K562 (cell line): ENCODE data around the gene ZNF318. TPM values are rescaled to one million over a fixed set of nuclear protein-coding genes. Genes with fewer than 3 reads are reported as not detected.

Experiments used
- BCOR ChIP-seq: fragments of 450-650 bp; IDR thresholded peaks from 2 replicates; pipeline ENCODE4 v1.6.1; 2016
- E2F3 ChIP-seq: fragments of 250-450 bp; sonication (Bioruptor Pico); IDR thresholded peaks from 2 replicates; pipeline ENCODE4 v1.4.0; 2020; ENCODE audit warnings: mild to moderate bottlenecking
- HNRNPUL1 ChIP-seq: fragments of 200-400 bp; formaldehyde crosslinking; IDR thresholded peaks from 2 replicates; pipeline ENCODE4 v1.6.1; 2017; ENCODE audit warnings: low read length
- KLF6 ChIP-seq: fragments of 250-450 bp; sonication (Bioruptor Pico); IDR thresholded peaks from 2 replicates; pipeline ENCODE4 v1.4.0; 2020; ENCODE audit warnings: mild to moderate bottlenecking, moderate library complexity, borderline replicate concordance
- LARP7 ChIP-seq: fragments of 450-650 bp; IDR thresholded peaks from 2 replicates; pipeline ENCODE4 v1.6.1; 2016
- NFRKB ChIP-seq: fragments of 450-650 bp; IDR thresholded peaks from 2 replicates; pipeline ENCODE4 v1.6.1; 2016; ENCODE audit warnings: low read depth
- SREBF2 ChIP-seq: sonication (generic); formaldehyde crosslinking; IDR thresholded peaks from 2 replicates; pipeline ENCODE4 v1.4.0; 2020; ENCODE audit warnings: mild to moderate bottlenecking, missing genetic modification reagents
- ZNF780A ChIP-seq: fragments of 250-450 bp; sonication (Bioruptor Pico); IDR thresholded peaks from 2 replicates; pipeline ENCODE4 v1.5.0; 2021; ENCODE audit warnings: mild to moderate bottlenecking
- polyA plus RNA-seq, 8 experiments: library from polyadenylated mRNA; depleted of rRNA in 4 of 8; stranded (reverse) in 5 of 8; unstranded in 3 of 8; fragments of >200 nt; fragmentation: Nextera tagmentation in 2 of 8; fragmentation: Illumina TruSeq in 1 of 8; extraction: Ambion mirVana in 2 of 8; extraction: Trizol in 1 of 8; gene quantifications; 2 replicates each; pipeline versions ENCODE4 v1.2.1 to v1.2.3, GENCODE V29; 2011 to 2014; ENCODE audit warnings: inconsistent platforms in 1 of 8, missing spikeins in 1 of 8
- total RNA-seq, 7 experiments: library from RNA; depleted of rRNA in 6 of 7; stranded (reverse); fragments of >200 nt in 6 of 7; fragmentation: Illumina TruSeq in 2 of 7; extraction: Trizol in 2 of 7; gene quantifications; 2 replicates each; pipeline versions ENCODE4 v1.2.1 to v1.2.3, GENCODE V29; 2011 to 2021; ENCODE audit warnings: low replicate concordance in 1 of 7
- TF ChIP-seq, protein P1 (sequence below): fragments of 200-600 bp; sonication (generic); IDR thresholded peaks from one replicate; pipeline ENCODE4 v1.6.1; 2012; ENCODE audit warnings: mild to moderate bottlenecking, low read depth, low read length, inconsistent platforms
- TF ChIP-seq, protein P2 (sequence below), 2 experiments: fragments of 450-650 bp in 1 of 2; sonication (generic) in 1 of 2; formaldehyde crosslinking in 1 of 2; IDR thresholded peaks in 1 of 2; conservative IDR thresholded peaks in 1 of 2; 2 replicates each; pipeline versions ENCODE4 v1.6.1 to v1.8.1; 2016 to 2023; ENCODE audit warnings: mild to moderate bottlenecking in 2 of 2, moderate library complexity in 2 of 2, inconsistent platforms in 1 of 2, missing genetic modification reagents in 1 of 2
- TF ChIP-seq, protein P3 (sequence below): fragments of 250-450 bp; sonication (Bioruptor Pico); IDR thresholded peaks from 2 replicates; pipeline ENCODE4 v1.5.0; 2020; ENCODE audit warnings: mild to moderate bottlenecking

ZNF318 gene
- total and polyA plus RNA-seq, 9 of the 15 experiments (the other 6 are each of a cell fraction or from before 2014, with no cell fraction given), result 3.2 to 19.0 (median 9.2) TPM

DNA sequence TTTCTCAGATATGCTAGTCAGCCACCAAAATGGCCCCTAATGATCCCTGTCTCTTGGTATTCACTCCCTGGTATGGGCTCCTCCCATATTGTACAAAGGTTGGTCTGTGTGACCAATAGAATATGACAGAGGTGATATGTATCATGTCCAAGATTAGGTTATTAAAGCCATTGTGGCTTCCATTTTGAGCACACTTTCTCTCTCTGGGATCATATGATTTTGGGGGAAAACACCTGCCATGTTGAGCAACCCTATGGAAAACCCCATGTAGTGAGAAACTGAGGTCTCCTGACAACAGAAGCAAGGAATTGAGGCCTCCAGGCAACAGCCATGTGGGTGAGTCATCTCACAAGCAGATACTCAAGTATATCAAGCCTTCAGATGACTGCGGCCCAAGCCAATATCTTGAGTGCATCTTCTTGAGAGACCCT lies 7.1 kb upstream of the ZNF318 start (continued):
- TF ChIP-seq, protein P1, sequence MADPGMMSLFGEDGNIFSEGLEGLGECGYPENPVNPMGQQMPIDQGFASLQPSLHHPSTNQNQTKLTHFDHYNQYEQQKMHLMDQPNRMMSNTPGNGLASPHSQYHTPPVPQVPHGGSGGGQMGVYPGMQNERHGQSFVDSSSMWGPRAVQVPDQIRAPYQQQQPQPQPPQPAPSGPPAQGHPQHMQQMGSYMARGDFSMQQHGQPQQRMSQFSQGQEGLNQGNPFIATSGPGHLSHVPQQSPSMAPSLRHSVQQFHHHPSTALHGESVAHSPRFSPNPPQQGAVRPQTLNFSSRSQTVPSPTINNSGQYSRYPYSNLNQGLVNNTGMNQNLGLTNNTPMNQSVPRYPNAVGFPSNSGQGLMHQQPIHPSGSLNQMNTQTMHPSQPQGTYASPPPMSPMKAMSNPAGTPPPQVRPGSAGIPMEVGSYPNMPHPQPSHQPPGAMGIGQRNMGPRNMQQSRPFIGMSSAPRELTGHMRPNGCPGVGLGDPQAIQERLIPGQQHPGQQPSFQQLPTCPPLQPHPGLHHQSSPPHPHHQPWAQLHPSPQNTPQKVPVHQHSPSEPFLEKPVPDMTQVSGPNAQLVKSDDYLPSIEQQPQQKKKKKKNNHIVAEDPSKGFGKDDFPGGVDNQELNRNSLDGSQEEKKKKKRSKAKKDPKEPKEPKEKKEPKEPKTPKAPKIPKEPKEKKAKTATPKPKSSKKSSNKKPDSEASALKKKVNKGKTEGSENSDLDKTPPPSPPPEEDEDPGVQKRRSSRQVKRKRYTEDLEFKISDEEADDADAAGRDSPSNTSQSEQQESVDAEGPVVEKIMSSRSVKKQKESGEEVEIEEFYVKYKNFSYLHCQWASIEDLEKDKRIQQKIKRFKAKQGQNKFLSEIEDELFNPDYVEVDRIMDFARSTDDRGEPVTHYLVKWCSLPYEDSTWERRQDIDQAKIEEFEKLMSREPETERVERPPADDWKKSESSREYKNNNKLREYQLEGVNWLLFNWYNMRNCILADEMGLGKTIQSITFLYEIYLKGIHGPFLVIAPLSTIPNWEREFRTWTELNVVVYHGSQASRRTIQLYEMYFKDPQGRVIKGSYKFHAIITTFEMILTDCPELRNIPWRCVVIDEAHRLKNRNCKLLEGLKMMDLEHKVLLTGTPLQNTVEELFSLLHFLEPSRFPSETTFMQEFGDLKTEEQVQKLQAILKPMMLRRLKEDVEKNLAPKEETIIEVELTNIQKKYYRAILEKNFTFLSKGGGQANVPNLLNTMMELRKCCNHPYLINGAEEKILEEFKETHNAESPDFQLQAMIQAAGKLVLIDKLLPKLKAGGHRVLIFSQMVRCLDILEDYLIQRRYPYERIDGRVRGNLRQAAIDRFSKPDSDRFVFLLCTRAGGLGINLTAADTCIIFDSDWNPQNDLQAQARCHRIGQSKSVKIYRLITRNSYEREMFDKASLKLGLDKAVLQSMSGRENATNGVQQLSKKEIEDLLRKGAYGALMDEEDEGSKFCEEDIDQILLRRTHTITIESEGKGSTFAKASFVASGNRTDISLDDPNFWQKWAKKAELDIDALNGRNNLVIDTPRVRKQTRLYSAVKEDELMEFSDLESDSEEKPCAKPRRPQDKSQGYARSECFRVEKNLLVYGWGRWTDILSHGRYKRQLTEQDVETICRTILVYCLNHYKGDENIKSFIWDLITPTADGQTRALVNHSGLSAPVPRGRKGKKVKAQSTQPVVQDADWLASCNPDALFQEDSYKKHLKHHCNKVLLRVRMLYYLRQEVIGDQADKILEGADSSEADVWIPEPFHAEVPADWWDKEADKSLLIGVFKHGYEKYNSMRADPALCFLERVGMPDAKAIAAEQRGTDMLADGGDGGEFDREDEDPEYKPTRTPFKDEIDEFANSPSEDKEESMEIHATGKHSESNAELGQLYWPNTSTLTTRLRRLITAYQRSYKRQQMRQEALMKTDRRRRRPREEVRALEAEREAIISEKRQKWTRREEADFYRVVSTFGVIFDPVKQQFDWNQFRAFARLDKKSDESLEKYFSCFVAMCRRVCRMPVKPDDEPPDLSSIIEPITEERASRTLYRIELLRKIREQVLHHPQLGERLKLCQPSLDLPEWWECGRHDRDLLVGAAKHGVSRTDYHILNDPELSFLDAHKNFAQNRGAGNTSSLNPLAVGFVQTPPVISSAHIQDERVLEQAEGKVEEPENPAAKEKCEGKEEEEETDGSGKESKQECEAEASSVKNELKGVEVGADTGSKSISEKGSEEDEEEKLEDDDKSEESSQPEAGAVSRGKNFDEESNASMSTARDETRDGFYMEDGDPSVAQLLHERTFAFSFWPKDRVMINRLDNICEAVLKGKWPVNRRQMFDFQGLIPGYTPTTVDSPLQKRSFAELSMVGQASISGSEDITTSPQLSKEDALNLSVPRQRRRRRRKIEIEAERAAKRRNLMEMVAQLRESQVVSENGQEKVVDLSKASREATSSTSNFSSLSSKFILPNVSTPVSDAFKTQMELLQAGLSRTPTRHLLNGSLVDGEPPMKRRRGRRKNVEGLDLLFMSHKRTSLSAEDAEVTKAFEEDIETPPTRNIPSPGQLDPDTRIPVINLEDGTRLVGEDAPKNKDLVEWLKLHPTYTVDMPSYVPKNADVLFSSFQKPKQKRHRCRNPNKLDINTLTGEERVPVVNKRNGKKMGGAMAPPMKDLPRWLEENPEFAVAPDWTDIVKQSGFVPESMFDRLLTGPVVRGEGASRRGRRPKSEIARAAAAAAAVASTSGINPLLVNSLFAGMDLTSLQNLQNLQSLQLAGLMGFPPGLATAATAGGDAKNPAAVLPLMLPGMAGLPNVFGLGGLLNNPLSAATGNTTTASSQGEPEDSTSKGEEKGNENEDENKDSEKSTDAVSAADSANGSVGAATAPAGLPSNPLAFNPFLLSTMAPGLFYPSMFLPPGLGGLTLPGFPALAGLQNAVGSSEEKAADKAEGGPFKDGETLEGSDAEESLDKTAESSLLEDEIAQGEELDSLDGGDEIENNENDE, result no peak
- TF ChIP-seq LARP7 (no peak), NFRKB (no peak), SREBF2 (CRISPR knock-in tag) (no peak), ZNF780A (CRISPR knock-in tag) (no peak), HNRNPUL1 (no peak), KLF6 (CRISPR knock-in tag) (no peak), BCOR (no peak), E2F3 (CRISPR knock-in tag) (no peak)
- TF ChIP-seq, protein P2, sequence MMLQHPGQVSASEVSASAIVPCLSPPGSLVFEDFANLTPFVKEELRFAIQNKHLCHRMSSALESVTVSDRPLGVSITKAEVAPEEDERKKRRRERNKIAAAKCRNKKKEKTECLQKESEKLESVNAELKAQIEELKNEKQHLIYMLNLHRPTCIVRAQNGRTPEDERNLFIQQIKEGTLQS (IDR thresholded peaks at IDR 0.05), result peak; percentile 53; the same call in 1 of the 2 replicates
- TF ChIP-seq, protein P2 (CRISPR knock-in tag; conservative IDR thresholded peaks at IDR 0.05), result no peak
- TF ChIP-seq, protein P3, sequence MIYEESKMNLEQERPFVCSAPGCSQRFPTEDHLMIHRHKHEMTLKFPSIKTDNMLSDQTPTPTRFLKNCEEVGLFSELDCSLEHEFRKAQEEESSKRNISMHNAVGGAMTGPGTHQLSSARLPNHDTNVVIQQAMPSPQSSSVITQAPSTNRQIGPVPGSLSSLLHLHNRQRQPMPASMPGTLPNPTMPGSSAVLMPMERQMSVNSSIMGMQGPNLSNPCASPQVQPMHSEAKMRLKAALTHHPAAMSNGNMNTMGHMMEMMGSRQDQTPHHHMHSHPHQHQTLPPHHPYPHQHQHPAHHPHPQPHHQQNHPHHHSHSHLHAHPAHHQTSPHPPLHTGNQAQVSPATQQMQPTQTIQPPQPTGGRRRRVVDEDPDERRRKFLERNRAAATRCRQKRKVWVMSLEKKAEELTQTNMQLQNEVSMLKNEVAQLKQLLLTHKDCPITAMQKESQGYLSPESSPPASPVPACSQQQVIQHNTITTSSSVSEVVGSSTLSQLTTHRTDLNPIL (CRISPR knock-in tag), result no peak
